ENCODE measurements around the gene JADE3. TPM values are rescaled to one million over a fixed set of nuclear protein-coding genes. Genes with fewer than 3 reads are reported as not detected.

JADE3 gene
- total RNA-seq, 2 experiments from 2014 or later = 0.64 to 0.96 TPM

DNA sequence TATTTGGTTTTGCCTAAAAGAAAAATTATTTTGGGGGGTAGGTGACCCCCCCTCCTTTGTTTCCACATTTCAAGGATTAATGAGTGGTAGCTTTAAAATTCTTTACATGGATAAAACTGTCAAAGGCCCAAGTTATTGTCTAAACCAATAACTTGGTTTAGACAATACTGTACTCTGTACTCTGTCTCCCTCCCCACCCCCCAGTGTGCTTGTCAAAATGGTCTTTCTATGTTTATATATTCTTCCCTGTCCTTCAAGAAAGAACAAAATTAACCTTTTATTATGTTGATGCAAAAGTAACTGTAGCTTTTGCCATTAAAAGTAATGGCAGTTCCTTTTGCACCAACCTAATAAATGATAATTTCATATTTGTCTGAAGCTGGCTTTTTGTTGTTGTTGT lies 156.5 kb downstream of the JADE3 start:
- no peak for DNase-seq
- no peaks in the 10 kb centered on the region for H3K36me3 Mint-ChIP-seq (ENCODE audit: low read depth)
- no peaks in the 10 kb centered on the region for H3K9me3 Mint-ChIP-seq
- ChIA-PET POLR2A (no interaction called here), CTCF (no interaction called here)
- no peak overlapping the region for H3K27ac Mint-ChIP-seq
- H3K4me3 Mint-ChIP-seq = no peak overlapping the region
- H3K27me3 Mint-ChIP-seq = no peaks in the 10 kb centered on the region
- H3K4me1 Mint-ChIP-seq = no peaks in the 10 kb centered on the region

DNA sequence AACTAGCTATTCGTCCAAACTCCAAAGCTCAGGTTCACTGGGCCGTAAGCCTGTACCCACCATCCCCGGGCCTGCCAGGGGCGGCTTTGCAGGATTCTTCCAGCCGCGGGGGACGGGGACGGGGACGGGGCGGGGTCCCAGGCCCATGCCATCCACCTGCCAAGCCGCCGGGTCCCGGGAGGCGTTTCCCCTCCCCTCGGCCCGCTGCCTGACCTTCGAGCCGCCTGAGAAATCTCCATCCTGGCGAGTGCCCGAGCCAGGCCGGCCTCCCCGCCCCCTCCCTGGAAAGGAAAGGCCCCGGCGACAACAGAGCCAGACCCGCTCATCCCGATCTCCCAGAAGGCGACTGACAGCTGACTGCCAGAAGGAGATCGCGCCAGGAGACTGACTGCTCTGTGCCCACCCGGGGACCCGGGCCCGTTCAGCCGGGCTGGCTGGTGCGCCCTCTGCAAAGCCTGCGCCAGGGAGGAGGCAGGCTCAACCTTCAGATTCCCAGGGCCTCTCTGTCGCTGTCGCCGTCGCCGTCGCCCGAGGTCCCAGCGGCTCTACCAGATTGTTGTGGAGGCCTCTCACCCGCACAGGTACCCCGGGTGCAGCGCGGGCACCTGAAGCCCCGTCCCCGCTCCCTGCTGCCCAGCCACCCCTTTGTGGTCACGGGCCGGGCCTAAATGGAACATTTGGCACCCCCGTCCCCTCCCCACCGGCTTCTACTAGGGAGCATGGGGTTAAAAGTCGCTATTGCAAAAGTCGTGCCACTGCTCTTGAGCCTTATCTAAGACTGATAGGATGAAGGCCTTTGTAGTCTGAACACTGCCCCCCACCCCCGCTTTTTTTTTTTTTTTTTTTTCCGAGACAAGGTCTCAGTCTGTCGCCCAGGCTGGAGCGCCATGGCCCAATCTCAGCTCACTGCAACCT lies 166.2 kb downstream of the JADE3 start, which contains the start of gene RGN:
TSS of gene RGN (plus strand) at position 315 of the 915 bp plus-strand sequence. CDS start 2,702 bp downstream, outside the sequence.
- no peak within 1 kb of the TSS for H3K4me3 Mint-ChIP-seq
- no peaks in the 10 kb centered on the region for H3K9me3 Mint-ChIP-seq
- H3K27me3 Mint-ChIP-seq = no peaks in the 10 kb centered on the region
- H3K27ac Mint-ChIP-seq = no peak within 1 kb of the TSS
- H3K4me1 Mint-ChIP-seq = no peaks in the 10 kb centered on the region
- CTCF ChIA-PET = no interaction called here
- POLR2A ChIA-PET = no interaction called here
- no peaks in the 10 kb centered on the region for H3K36me3 Mint-ChIP-seq (ENCODE audit: low read depth)
- no peak for DNase-seq

DNA sequence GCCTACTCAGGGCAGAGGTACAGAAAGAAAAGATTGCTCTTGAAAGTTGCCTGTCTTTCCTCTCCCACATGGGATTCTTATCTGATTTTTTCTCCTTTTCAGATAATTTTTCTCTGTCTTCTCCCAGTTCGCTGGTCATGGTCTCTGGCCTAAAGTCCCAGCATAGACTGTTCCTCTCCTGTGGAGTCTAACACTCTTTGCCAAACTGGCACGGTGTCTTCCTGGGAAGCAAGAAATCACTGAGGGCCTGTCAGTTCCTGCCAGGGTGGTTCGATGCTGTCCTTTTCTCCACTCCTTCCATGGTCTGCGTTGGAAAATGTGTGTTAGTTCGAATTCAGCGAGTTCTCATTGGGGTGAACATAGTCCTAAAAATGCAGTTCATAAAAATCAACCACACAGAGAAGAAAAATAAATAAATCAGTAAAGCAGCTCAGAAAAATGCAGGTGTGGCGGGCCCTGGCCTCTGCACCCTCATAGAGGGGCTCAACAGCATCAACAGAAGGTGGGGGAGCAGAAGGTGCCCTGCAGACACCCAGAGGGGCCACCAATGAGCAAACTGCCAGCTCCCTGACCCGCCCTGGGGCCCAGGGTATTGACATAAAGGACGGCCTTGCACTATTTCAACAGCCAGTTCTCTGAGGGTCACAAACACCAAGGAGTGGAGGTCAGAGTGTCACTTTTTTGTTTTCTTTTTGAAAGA lies 168.1 kb downstream of the JADE3 start:
- Mint-ChIP-seq H3K36me3 (ENCODE audit: low read depth) (no peaks in the 10 kb centered on the region), H3K9me3 (no peaks in the 10 kb centered on the region), H3K4me1 (no peaks in the 10 kb centered on the region), H3K27ac (no peak overlapping the region), H3K4me3 (no peak overlapping the region), H3K27me3 (no peaks in the 10 kb centered on the region)
- no peak for DNase-seq
- POLR2A ChIA-PET = no interaction called here
- CTCF ChIA-PET = interaction anchor here (0.6 kb wide), 1 partner anchor 20 kb away, joined by 4 read pairs; no protein-coding TSS in a partner anchor

DNA sequence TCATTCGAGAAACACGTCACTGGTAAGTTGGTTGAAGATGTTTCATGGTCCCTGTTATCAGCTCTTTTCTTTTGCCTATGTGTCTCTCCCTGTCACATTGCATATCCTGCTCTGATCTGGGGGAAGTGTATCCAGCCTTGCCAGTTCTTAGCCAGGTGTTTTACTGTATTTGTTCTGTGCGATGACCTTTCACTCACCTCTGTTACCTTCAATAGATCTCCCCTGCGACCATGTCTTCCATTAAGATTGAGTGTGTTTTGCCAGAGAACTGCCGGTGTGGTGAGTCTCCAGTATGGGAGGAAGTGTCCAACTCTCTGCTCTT lies 168.7 kb downstream of the JADE3 start:
- H3K27me3 Mint-ChIP-seq = no peaks in the 10 kb centered on the region
- no peak overlapping the region for H3K27ac Mint-ChIP-seq
- no peak for DNase-seq
- H3K4me3 Mint-ChIP-seq = no peak overlapping the region
- ChIA-PET POLR2A (no interaction called here), CTCF (interaction anchor here (0.7 to 1.7 kb wide), 2 partner anchors 11 to 35 kb away, joined by 3 read pairs; no protein-coding TSS in a partner anchor)
- no peaks in the 10 kb centered on the region for H3K9me3 Mint-ChIP-seq
- H3K36me3 Mint-ChIP-seq (ENCODE audit: low read depth) = no peaks in the 10 kb centered on the region
- no peaks in the 10 kb centered on the region for H3K4me1 Mint-ChIP-seq

DNA sequence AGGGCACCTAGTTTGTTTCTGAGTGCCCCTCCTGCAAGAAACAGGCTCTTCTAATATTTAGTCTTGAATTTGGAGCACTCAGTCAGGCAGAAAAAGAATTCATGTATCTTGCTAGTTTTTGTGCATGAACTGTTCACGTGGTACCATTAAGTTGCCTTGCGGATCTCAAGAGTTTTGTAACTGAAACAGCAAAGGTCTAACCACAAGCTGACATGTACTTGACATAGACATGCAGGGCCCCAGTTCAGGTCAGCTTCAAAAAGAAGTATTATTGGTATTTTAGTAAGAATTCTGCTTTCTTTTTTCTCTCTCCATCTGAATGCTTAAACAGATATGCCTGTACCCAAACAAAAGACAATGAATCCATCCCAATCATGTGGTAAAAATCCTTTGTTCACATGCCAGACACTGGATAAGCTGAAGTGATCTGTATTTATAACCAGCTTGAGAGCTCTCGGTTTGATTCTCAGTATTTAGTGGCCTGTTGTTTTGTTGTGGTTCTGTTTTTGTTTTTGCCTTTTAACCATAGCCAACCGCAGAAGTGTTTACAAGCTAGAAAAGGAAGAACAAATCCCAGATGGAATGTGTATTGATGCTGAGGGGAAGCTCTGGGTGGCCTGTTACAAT lies 179.0 kb downstream of the JADE3 start:
- CTCF ChIA-PET = interaction anchor here (1.3 kb wide), 1 partner anchor 188 kb away, joined by 3 read pairs; no protein-coding TSS in a partner anchor
- no peaks in the 10 kb centered on the region for H3K27me3 Mint-ChIP-seq
- no peak overlapping the region for H3K27ac Mint-ChIP-seq
- no peak for DNase-seq
- POLR2A ChIA-PET = no interaction called here
- no peaks in the 10 kb centered on the region for H3K9me3 Mint-ChIP-seq
- H3K4me3 Mint-ChIP-seq = no peak overlapping the region
- H3K4me1 Mint-ChIP-seq = peaks cover 9% of the 10 kb centered on the region
- H3K36me3 Mint-ChIP-seq (ENCODE audit: low read depth) = no peaks in the 10 kb centered on the region

DNA sequence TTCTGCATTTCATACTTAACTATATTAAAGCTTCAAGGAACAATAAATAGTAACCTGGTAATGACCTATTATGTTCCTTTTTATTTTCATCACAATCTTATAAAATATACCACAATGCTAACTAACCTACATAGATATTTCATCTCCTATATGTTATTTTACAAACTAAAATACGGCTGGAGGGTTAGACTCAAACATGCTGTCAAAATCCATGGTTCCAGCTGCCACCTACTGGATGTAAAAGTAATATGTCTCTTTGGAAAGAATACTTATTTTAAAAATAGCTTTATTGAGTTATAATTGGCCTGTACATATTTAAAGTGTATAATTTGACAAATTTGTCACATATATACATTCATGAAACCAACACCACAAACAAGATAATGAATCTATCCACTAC lies 181.0 kb downstream of the JADE3 start:
- no peaks in the 10 kb centered on the region for H3K27me3 Mint-ChIP-seq
- H3K27ac Mint-ChIP-seq = no peak overlapping the region
- H3K9me3 Mint-ChIP-seq = no peaks in the 10 kb centered on the region
- no peaks in the 10 kb centered on the region for H3K36me3 Mint-ChIP-seq (ENCODE audit: low read depth)
- CTCF ChIA-PET = no interaction called here
- peaks cover 9% of the 10 kb centered on the region for H3K4me1 Mint-ChIP-seq
- H3K4me3 Mint-ChIP-seq = no peak overlapping the region
- peak; percentile 12 for DNase-seq
- POLR2A ChIA-PET = interaction anchor here (0.6 kb wide), 1 partner anchor 58 kb away, joined by 4 read pairs; no protein-coding TSS in a partner anchor

DNA sequence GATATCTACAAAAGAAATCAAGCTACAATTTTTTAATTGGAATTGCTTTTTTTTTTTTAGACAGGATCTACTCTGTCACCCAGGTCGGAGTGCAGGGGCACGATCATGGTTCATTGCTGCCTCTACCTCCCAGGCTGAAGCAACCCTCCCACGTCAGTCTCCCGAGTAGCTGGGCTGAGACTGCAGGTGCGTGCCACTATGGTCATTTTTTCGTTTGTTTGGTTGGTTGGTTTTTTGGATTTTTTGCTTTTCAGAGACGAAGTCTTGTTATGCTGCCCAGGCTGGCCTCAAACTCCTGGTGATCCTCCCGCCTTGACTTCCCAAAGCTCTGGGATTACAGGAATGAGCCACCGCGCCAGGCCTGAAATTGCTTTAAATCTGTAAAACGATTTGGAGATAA lies 181.6 kb downstream of the JADE3 start:
- H3K27me3 Mint-ChIP-seq = no peaks in the 10 kb centered on the region
- H3K4me3 Mint-ChIP-seq = no peak overlapping the region
- DNase-seq = no peak
- POLR2A ChIA-PET = no interaction called here
- H3K4me1 Mint-ChIP-seq = peaks cover 9% of the 10 kb centered on the region
- no peaks in the 10 kb centered on the region for H3K36me3 Mint-ChIP-seq (ENCODE audit: low read depth)
- no peak overlapping the region for H3K27ac Mint-ChIP-seq
- CTCF ChIA-PET = no interaction called here
- no peaks in the 10 kb centered on the region for H3K9me3 Mint-ChIP-seq

DNA sequence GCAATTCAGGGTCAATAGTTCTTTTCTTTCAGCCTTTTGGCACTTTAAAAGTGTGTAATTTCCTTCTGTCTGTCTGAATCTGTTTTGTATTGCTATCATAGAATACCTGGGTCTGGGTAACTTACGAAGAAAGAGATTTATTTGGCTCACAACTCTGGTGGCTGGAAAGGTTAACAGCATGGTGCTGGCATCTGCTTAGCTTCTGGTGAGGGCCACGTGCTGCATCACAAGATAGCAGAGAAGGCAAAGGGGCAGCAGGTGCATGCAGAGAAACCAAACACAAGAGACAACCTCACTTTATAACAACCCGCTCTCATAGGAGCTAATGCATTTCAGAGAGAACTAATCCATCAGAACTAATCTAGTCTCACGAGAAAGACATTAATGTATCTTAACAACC lies 184.8 kb downstream of the JADE3 start:
- CTCF ChIA-PET = no interaction called here
- Mint-ChIP-seq H3K36me3 (ENCODE audit: low read depth) (no peaks in the 10 kb centered on the region), H3K27me3 (no peaks in the 10 kb centered on the region), H3K4me3 (no peak overlapping the region), H3K9me3 (no peaks in the 10 kb centered on the region), H3K4me1 (no peaks in the 10 kb centered on the region), H3K27ac (no peak overlapping the region)
- POLR2A ChIA-PET = no interaction called here
- DNase-seq = no peak

DNA sequence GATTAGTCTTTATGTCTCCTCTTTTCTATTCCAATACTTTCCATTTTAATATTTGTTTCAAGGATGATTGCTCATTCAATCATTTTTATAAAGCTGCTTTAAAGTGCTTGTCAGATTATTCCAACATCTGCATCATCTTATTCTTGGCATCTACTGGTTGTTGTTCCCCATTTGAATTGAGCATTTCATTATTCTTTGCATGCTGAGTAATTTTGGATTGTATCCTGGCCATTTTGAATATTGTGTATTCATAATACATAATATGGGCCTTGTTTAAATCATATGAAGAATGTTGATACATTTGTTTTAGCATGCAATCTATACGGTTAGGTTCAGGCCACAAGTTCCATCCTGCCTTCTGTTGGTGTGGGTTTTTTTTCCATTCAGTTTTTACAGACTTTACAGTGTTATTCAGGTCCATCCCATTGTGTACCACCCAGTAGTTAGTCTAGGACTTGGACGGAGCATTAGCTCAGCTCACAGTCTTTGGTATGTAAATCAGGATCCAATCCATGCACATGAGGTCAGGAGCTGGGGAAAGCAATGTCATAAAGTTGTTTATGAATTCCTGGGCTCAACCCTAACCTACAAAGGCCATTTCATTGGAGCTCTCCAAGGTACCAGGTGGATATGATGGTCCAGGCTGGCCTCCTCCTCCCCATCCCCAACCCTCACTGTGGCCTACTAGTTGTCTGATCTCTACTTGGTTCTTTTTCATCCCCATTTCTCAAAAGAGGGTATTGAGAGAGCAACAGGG lies 186.3 kb downstream of the JADE3 start:
- H3K4me1 Mint-ChIP-seq = no peaks in the 10 kb centered on the region
- no peaks in the 10 kb centered on the region for H3K9me3 Mint-ChIP-seq
- DNase-seq = no peak
- CTCF ChIA-PET = no interaction called here
- no peaks in the 10 kb centered on the region for H3K27me3 Mint-ChIP-seq
- POLR2A ChIA-PET = no interaction called here
- H3K4me3 Mint-ChIP-seq = no peak overlapping the region
- no peak overlapping the region for H3K27ac Mint-ChIP-seq
- H3K36me3 Mint-ChIP-seq (ENCODE audit: low read depth) = no peaks in the 10 kb centered on the region

DNA sequence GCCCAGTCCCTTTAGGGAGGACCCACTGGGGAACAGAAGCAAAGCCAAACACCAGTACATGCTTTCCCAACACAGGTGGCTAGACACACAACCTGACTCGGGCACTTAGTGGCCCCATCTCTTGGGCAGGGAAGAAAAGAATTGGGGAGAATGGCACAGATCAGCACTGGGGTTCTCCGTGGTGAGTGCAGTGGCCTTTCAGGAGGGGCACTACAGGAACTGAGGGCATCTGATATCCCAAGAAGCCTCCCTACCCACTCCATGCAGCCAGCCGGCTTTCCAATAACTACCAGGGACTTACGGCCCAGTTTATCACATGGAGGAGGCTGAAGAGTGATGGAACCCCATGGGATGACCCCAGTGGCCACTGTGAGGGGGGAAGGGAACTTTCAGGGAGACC lies 189.0 kb downstream of the JADE3 start:
- ChIA-PET CTCF (no interaction called here), POLR2A (no interaction called here)
- no peak overlapping the region for H3K27ac Mint-ChIP-seq
- no peaks in the 10 kb centered on the region for H3K4me1 Mint-ChIP-seq
- H3K9me3 Mint-ChIP-seq = no peaks in the 10 kb centered on the region
- no peak for DNase-seq
- H3K4me3 Mint-ChIP-seq = no peak overlapping the region
- H3K36me3 Mint-ChIP-seq (ENCODE audit: low read depth) = no peaks in the 10 kb centered on the region
- H3K27me3 Mint-ChIP-seq = no peaks in the 10 kb centered on the region

Data from activated CD4-positive, alpha-beta T cell treated with anti-CD3 and anti-CD28 coated beads, Interleukin-2, amount 10 ng/mL, durations not matched to agents 7 days and 5 days (primary cell).